ENCODE data around the gene BUB1. TPM values are rescaled to one million over a fixed set of nuclear protein-coding genes. Genes with fewer than 3 reads are reported as not detected.

Gene BUB1
- total and polyA plus RNA-seq, 8 donors: 7.1 to 44.9 (median 21.2) TPM

DNA sequence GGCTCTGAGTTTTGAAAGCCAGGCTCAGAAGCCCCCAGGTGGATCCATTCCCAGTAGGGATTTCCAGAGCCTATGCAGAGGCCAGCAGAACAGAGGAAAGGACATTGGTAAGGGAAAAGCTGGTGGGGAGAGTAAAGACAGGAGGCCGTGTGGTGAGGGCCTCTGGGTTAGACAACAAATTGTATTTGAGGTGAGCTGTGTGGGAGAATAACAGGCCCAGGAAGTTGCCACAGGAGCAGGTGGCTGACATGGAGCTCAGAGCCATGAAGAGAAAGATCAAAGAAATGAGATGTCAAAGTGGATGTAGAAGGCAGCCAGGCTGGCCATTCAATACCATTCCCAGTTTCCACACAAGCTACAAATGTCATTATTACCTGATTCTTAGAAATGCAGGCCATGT is 8.8 kb downstream of the BUB1 start:
- Histone ChIP-seq H3K4me3 (no peak overlapping the region), H3K36me3 (peaks cover 0 to 17% of the 10 kb centered on the region in 2 donors), H3K27ac (no peak overlapping the region), H3K9me3 (no peaks in the 10 kb centered on the region), H3K4me1 (peaks cover 0 to 6% of the 10 kb centered on the region in 2 donors), H3K27me3 (no peaks in the 10 kb centered on the region)
- DNase-seq (no peak), ATAC-seq (no peak)
- TF ChIP-seq, protein P1, sequence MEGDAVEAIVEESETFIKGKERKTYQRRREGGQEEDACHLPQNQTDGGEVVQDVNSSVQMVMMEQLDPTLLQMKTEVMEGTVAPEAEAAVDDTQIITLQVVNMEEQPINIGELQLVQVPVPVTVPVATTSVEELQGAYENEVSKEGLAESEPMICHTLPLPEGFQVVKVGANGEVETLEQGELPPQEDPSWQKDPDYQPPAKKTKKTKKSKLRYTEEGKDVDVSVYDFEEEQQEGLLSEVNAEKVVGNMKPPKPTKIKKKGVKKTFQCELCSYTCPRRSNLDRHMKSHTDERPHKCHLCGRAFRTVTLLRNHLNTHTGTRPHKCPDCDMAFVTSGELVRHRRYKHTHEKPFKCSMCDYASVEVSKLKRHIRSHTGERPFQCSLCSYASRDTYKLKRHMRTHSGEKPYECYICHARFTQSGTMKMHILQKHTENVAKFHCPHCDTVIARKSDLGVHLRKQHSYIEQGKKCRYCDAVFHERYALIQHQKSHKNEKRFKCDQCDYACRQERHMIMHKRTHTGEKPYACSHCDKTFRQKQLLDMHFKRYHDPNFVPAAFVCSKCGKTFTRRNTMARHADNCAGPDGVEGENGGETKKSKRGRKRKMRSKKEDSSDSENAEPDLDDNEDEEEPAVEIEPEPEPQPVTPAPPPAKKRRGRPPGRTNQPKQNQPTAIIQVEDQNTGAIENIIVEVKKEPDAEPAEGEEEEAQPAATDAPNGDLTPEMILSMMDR (IDR thresholded peaks at IDR 0.05): no peak
- intact Hi-C loops (cut with DNase I): no loop called here

DNA sequence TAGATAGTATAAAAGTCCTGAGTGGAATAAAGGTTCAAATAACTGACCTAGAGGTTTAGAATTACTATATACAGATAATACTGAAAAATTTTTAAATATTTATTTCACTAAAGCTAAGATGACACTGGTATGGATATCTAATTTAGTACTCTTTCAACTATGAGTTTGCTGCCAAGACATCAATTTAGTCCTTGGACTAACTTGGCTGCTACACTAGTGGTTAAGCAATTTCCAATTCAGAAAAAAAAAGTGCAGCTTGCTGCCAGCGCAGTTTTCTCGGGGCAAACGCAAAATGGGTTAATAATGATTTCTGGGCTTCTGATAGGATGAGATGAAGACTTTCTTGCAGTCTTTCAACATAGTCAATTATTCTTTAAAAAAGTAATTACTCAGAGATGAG is 10.8 kb downstream of the BUB1 start:
- DNase-seq: peak in 1 of 4 donors; percentile 35

DNA sequence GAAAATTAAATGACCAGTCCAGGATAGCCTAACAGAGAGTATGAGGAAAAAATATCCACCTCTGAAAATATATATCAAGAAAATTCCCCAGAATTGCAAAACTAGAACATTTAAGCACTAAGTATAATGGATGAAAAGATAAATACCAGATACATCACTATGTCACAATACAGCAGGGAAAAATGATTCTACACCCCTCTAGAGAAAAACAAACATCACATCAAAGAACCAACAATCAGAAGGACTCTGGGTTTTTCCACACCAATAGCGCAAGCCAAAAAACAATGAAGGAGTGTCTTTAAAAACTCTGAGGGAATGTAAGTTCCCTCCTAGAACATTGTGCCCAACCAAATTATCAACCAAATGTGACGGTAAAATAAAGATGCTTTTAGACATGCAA is 13.7 kb downstream of the BUB1 start:
- H3K4me1 ChIP-seq: peaks cover 0 to 6% of the 10 kb centered on the region in 2 donors
- H3K27me3 ChIP-seq: no peaks in the 10 kb centered on the region
- TF ChIP-seq, protein P1 (IDR thresholded peaks at IDR 0.05): no peak
- H3K36me3 ChIP-seq: peaks cover 0 to 11% of the 10 kb centered on the region in 2 donors
- peak; percentile 23 for ATAC-seq
- no peak for DNase-seq
- intact Hi-C loops (cut with DNase I): no loop called here
- H3K27ac ChIP-seq: no peak overlapping the region
- no peaks in the 10 kb centered on the region for H3K9me3 ChIP-seq
- no peak overlapping the region for H3K4me3 ChIP-seq

More for the DNA sequence above, 10.8 kb downstream of the BUB1 start:
- TF ChIP-seq, protein P1 (IDR thresholded peaks at IDR 0.05): no peak
- intact Hi-C loops (cut with DNase I): no loop called here
- H3K27me3 ChIP-seq: no peaks in the 10 kb centered on the region
- H3K4me3 ChIP-seq: no peak overlapping the region
- peaks cover 0 to 6% of the 10 kb centered on the region in 2 donors for H3K4me1 ChIP-seq
- peaks cover 0 to 17% of the 10 kb centered on the region in 2 donors for H3K36me3 ChIP-seq
- no peaks in the 10 kb centered on the region for H3K9me3 ChIP-seq
- ATAC-seq: no peak
- H3K27ac ChIP-seq: no peak overlapping the region

DNA sequence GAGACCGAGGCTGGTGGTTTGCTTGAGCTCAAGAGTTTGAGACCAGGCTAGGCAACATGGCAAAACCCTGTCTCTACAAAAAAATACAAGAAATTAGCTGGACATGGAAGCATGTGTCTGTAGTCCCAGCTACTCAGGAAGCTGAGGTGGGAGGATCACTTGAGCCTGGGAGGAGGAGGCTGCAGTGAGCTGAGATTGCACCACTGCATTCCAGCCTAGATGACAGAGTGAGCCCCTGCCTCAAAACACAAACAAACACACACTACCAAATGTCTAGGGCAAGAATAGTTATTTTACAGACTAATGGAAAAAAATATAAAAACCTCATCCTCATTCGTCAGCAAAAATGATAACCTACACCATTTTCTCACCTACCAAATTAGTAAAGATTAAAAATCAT is 15.3 kb downstream of the BUB1 start:
- H3K36me3 ChIP-seq: peaks cover 0 to 4% of the 10 kb centered on the region in 2 donors
- peaks cover 0 to 7% of the 10 kb centered on the region in 2 donors for H3K4me1 ChIP-seq
- intact Hi-C loops (cut with DNase I): no loop called here
- H3K27ac ChIP-seq: no peak overlapping the region
- ATAC-seq (no peak), DNase-seq (no peak)
- no peak overlapping the region for H3K4me3 ChIP-seq
- H3K27me3 ChIP-seq: no peaks in the 10 kb centered on the region
- TF ChIP-seq, protein P1 (IDR thresholded peaks at IDR 0.05): no peak
- H3K9me3 ChIP-seq: no peaks in the 10 kb centered on the region

DNA sequence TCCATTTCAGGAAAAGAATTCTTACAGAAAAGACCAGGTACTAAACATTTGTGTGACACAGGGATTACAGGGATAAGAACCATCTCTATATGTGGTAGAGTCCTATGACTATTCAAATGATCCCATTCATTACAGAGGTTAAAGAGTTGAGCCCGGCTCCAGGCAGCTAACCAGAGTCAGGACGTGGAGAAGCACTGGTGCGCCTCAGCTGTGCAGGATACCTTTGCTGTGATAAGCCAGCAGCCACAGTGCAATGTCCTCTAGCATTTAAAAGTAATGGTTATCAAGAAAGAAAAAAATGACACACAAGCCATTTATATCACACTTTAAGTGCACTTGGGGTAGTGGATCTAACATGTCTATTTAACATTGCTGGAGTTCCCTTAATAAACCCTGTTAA is 17.3 kb downstream of the BUB1 start:
- Histone ChIP-seq H3K4me3 (no peak overlapping the region), H3K9me3 (no peaks in the 10 kb centered on the region), H3K4me1 (peaks cover 0 to 13% of the 10 kb centered on the region in 2 donors), H3K27me3 (no peaks in the 10 kb centered on the region), H3K36me3 (peaks cover 0 to 5% of the 10 kb centered on the region in 2 donors), H3K27ac (no peak overlapping the region)
- DNase-seq (no peak), ATAC-seq (no peak)
- TF ChIP-seq, protein P1 (IDR thresholded peaks at IDR 0.05): no peak
- intact Hi-C loops (cut with DNase I): no loop called here

Measured in left lung (tissue), 10 donors.